Peyer's patch (tissue), 4 donors: ENCODE results near the gene ALDH8A1. TPM values are rescaled to one million over a fixed set of nuclear protein-coding genes. Genes with fewer than 3 reads are reported as not detected.

Experiments used
- DNase-seq, 3 donors: peaks; one replicate each; pipeline ENCODE4 v3.0.0-alpha.2; 2017 to 2019
- H3K27ac ChIP-seq, 4 donors: fragments of 200-600 bp; sonication (generic); one replicate each; pipeline ENCODE4 v1.5.1; 2016 to 2019
- H3K27me3 ChIP-seq, 2 donors: fragments of 200-600 bp; sonication (generic); one replicate each; pipeline ENCODE4 v1.5.1; 2019
- H3K36me3 ChIP-seq, 3 donors: fragments of 200-600 bp; sonication (generic); one replicate each; pipeline ENCODE4 v1.5.1; 2016 to 2019
- H3K4me1 ChIP-seq, 4 donors: fragments of 200-600 bp; sonication (generic); one replicate each; pipeline ENCODE4 v1.5.1; 2016 to 2019
- H3K4me3 ChIP-seq, 4 donors: fragments of 200-600 bp; sonication (generic); 1 replicate in 3 of 4; 2 replicates in 1 of 4; pipeline ENCODE4 v1.5.1; 2016 to 2019; ENCODE audit warnings: mild to moderate bottlenecking in 1 of 4
- H3K9me3 ChIP-seq, 4 donors: fragments of 200-600 bp; sonication (generic); one replicate each; pipeline ENCODE4 v1.5.1; 2016 to 2019; ENCODE audit warnings: mild to moderate bottlenecking in 1 of 4
- CTCF ChIP-seq, 6 experiments: fragments of 450-650 bp in 4 of 6; fragments of 200-600 bp in 2 of 6; sonication (generic) in 1 of 6; IDR thresholded peaks; one replicate each; pipeline ENCODE4 v1.5.1; 2017 to 2019; ENCODE audit warnings: antibody characterized with exemption in 6 of 6, mild to moderate bottlenecking in 3 of 6, moderate library complexity in 1 of 6
- POLR2A ChIP-seq, 2 donors: fragments of 450-650 bp; IDR thresholded peaks; one replicate each; pipeline ENCODE4 v1.5.1; 2017; ENCODE audit warnings: antibody characterized with exemption in 2 of 2, mild to moderate bottlenecking in 2 of 2, moderate library complexity in 2 of 2
- total RNA-seq, 4 donors: library from RNA; depleted of rRNA; stranded (reverse); fragments of >200 nt; gene quantifications; one replicate each; pipeline ENCODE4 v1.1.0, GENCODE V29; 2016

The ALDH8A1 gene
- total RNA-seq, 4 donors from 2014 or later: 0.40 to 0.57 TPM; not detected in 2

GRCh38 chr6:134868812-134869211 lies 81.1 kb downstream of the ALDH8A1 start:
- TF ChIP-seq POLR2A (IDR thresholded peaks at IDR 0.05) (no peak), CTCF (IDR thresholded peaks at IDR 0.05) (no peak)
- no peak for DNase-seq
- no peaks in the 10 kb centered on the region for H3K27me3 ChIP-seq
- no peak overlapping the region for H3K4me3 ChIP-seq
- H3K36me3 ChIP-seq: no peaks in the 10 kb centered on the region
- H3K4me1 ChIP-seq: no peaks in the 10 kb centered on the region
- H3K9me3 ChIP-seq: no peaks in the 10 kb centered on the region
- H3K27ac ChIP-seq: no peak overlapping the region

Other genes with a start within 250 kb of the ALDH8A1 start
- gene HBS1L, start 104.7 kb upstream of the ALDH8A1 start, total RNA-seq: 10 to 100 TPM; 25.2 to 94.1 (median 37.5) TPM
- 10 to 100 TPM in 3 of 4 donors, 1 to 10 TPM in 1; 10.0 to 47.0 (median 14.7) TPM for gene MYB, start 231.2 kb upstream of the ALDH8A1 start, total RNA-seq